Right lobe of liver (tissue), 4 donors: Measurements from ENCODE around the gene KIF6.

Source experiments
- CTCF ChIP-seq, 4 donors: fragments of 200-600 bp in 3 of 4; fragments of 450-650 bp in 1 of 4; IDR thresholded peaks; one replicate each; pipeline versions ENCODE4 v1.5.1 to v1.8.0; 2016 to 2022; ENCODE audit warnings: antibody characterized with exemption in 4 of 4, mild to moderate bottlenecking in 2 of 4
- POLR2A ChIP-seq: fragments of 450-650 bp; IDR thresholded peaks from one replicate; pipeline ENCODE4 v1.6.1; 2017; ENCODE audit warnings: antibody characterized with exemption, mild to moderate bottlenecking
- donor health status: DM: no; HTN: no; CAD: no.
- donor health status: DM: no; HTN: no; CAD: no.
- donor health status: DM: no; HTN: yes; CAD: no.

DNA sequence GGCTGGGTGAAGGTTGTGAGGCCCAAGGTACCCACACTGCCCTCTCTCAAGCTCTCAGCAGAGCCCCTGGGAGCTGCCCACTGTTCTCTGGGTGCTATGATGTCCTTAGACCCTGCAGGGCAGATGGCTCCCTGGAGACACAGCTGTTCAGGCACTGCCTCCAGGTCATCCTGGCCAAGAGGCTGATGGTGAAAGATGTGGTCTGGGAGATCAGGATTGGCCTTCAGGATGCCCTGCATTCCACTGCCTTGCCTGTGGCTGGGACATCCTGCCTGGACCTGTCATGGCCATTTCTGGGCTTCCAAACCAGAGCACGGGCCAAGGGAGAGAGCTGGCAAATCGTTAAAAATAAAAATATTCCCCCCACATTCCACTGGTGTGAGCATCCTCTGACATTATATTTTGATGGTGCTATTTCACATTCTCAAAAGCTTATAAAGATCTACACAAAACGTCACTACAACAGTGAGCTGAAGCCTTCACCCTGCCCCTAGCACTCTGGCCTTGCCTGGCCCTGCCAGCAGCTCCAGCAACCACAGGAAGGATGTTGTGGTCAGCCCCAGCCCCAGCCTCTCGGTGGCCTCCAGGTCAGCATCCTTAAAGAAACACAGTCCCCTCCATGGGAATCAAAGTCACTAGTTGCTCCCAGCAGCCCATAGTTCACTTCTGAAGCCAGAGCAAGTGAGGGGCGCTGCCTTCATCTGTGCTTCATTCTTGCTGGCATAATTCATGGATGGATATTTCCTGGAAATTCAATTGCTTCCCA lies 389.2 kb downstream of the KIF6 start:
- TF ChIP-seq CTCF (IDR thresholded peaks at IDR 0.05) = no peak
- TF ChIP-seq POLR2A = no peak
